ENCODE measurements around the gene MRPL24.

Gene MRPL24

GRCh38 chr1:156740741-156741480, at the start of gene MRPL24:
Gene MRPL24, minus strand, starts transcription at chr1:156741088. Its CDS starts 2,384 bp downstream, at chr1:156738704.
- Mint-ChIP-seq H3K27me3 (no peaks in the 10 kb centered on the region), H3K9me3 (no peaks in the 10 kb centered on the region), H3K27ac (peak within 1 kb of the TSS; percentile 97), H3K36me3 (peaks cover 16% of the 10 kb centered on the region), H3K4me3 (peak within 1 kb of the TSS; percentile 97), H3K4me1 (peaks cover 31% of the 10 kb centered on the region)

- Mint-ChIP-seq H3K4me3 (no peak overlapping the region), H3K27me3 (no peaks in the 10 kb centered on the region), H3K36me3 (peaks cover 14% of the 10 kb centered on the region), H3K9me3 (no peaks in the 10 kb centered on the region), H3K27ac (no peak overlapping the region), H3K4me1 (peaks cover 13% of the 10 kb centered on the region)
Measured at GRCh38 chr1:156789621-156790318, 48.9 kb upstream of the MRPL24 start.

- H3K4me3 Mint-ChIP-seq = no peak overlapping the region
- no peaks in the 10 kb centered on the region for H3K27me3 Mint-ChIP-seq
- H3K9me3 Mint-ChIP-seq = no peaks in the 10 kb centered on the region
- H3K27ac Mint-ChIP-seq = peak overlapping the region; percentile 12
- peaks cover 14% of the 10 kb centered on the region for H3K36me3 Mint-ChIP-seq
- peaks cover 13% of the 10 kb centered on the region for H3K4me1 Mint-ChIP-seq
Measured at GRCh38 chr1:156788136-156788535, 47.2 kb upstream of the MRPL24 start.

- Mint-ChIP-seq H3K27me3 (no peaks in the 10 kb centered on the region), H3K4me1 (peaks cover 17% of the 10 kb centered on the region), H3K4me3 (no peak overlapping the region), H3K9me3 (no peaks in the 10 kb centered on the region), H3K27ac (no peak overlapping the region), H3K36me3 (peaks cover 17% of the 10 kb centered on the region)
Measured at GRCh38 chr1:156786640-156787039, 45.8 kb upstream of the MRPL24 start.

- peaks cover 25% of the 10 kb centered on the region for H3K4me1 Mint-ChIP-seq
- H3K27ac Mint-ChIP-seq = no peak overlapping the region
- no peaks in the 10 kb centered on the region for H3K9me3 Mint-ChIP-seq
- no peaks in the 10 kb centered on the region for H3K27me3 Mint-ChIP-seq
- no peak overlapping the region for H3K4me3 Mint-ChIP-seq
- H3K36me3 Mint-ChIP-seq = peaks cover 24% of the 10 kb centered on the region
Measured at GRCh38 chr1:156785458-156785857, 44.6 kb upstream of the MRPL24 start.

- H3K4me1 Mint-ChIP-seq = peaks cover 36% of the 10 kb centered on the region
Measured at GRCh38 chr1:156781585-156782186, 40.8 kb upstream of the MRPL24 start.

GRCh38 chr1:156777573-156777972, 36.7 kb upstream of the MRPL24 start:
- peak overlapping the region; percentile 12 for H3K27ac Mint-ChIP-seq
- H3K4me1 Mint-ChIP-seq = peaks cover 57% of the 10 kb centered on the region
- peaks cover 12% of the 10 kb centered on the region for H3K36me3 Mint-ChIP-seq
- H3K9me3 Mint-ChIP-seq = no peaks in the 10 kb centered on the region
- no peaks in the 10 kb centered on the region for H3K27me3 Mint-ChIP-seq
- H3K4me3 Mint-ChIP-seq = no peak overlapping the region

More at GRCh38 chr1:156781585-156782186, 40.8 kb upstream of the MRPL24 start:
- H3K4me3 Mint-ChIP-seq = no peak overlapping the region
- peaks cover 14% of the 10 kb centered on the region for H3K36me3 Mint-ChIP-seq
- H3K9me3 Mint-ChIP-seq = no peaks in the 10 kb centered on the region
- no peaks in the 10 kb centered on the region for H3K27me3 Mint-ChIP-seq
- peak overlapping the region; percentile 55 for H3K27ac Mint-ChIP-seq

GRCh38 chr1:156776942-156777341, 36.1 kb upstream of the MRPL24 start:
- Mint-ChIP-seq H3K9me3 (no peaks in the 10 kb centered on the region), H3K27ac (peak overlapping the region; percentile 63), H3K27me3 (no peaks in the 10 kb centered on the region), H3K36me3 (peaks cover 12% of the 10 kb centered on the region), H3K4me1 (peaks cover 62% of the 10 kb centered on the region), H3K4me3 (peak overlapping the region; percentile 53)

GRCh38 chr1:156775799-156776198, 34.9 kb upstream of the MRPL24 start:
- H3K9me3 Mint-ChIP-seq = no peaks in the 10 kb centered on the region
- H3K4me3 Mint-ChIP-seq = peak overlapping the region; percentile 2
- peaks cover 9% of the 10 kb centered on the region for H3K36me3 Mint-ChIP-seq
- no peak overlapping the region for H3K27ac Mint-ChIP-seq
- H3K4me1 Mint-ChIP-seq = peaks cover 60% of the 10 kb centered on the region
- H3K27me3 Mint-ChIP-seq = no peaks in the 10 kb centered on the region

GRCh38 chr1:156773607-156774006, 32.7 kb upstream of the MRPL24 start:
- H3K4me3 Mint-ChIP-seq = peak overlapping the region; percentile 52
- H3K27ac Mint-ChIP-seq = peak overlapping the region; percentile 68
- peaks cover 18% of the 10 kb centered on the region for H3K36me3 Mint-ChIP-seq
- no peaks in the 10 kb centered on the region for H3K27me3 Mint-ChIP-seq
- H3K4me1 Mint-ChIP-seq = peaks cover 77% of the 10 kb centered on the region
- H3K9me3 Mint-ChIP-seq = no peaks in the 10 kb centered on the region

GRCh38 chr1:156772728-156773497, 32.0 kb upstream of the MRPL24 start:
- Mint-ChIP-seq H3K9me3 (no peaks in the 10 kb centered on the region), H3K4me1 (peaks cover 74% of the 10 kb centered on the region), H3K4me3 (no peak overlapping the region), H3K36me3 (peaks cover 20% of the 10 kb centered on the region), H3K27ac (no peak overlapping the region), H3K27me3 (no peaks in the 10 kb centered on the region)

- peaks cover 20% of the 10 kb centered on the region for H3K36me3 Mint-ChIP-seq
- no peak overlapping the region for H3K4me3 Mint-ChIP-seq
- no peaks in the 10 kb centered on the region for H3K9me3 Mint-ChIP-seq
- H3K4me1 Mint-ChIP-seq = peaks cover 67% of the 10 kb centered on the region
- no peaks in the 10 kb centered on the region for H3K27me3 Mint-ChIP-seq
- H3K27ac Mint-ChIP-seq = no peak overlapping the region
Measured at GRCh38 chr1:156772222-156772621, 31.3 kb upstream of the MRPL24 start.

- no peaks in the 10 kb centered on the region for H3K9me3 Mint-ChIP-seq
- H3K27ac Mint-ChIP-seq = peak overlapping the region; percentile 59
- H3K4me1 Mint-ChIP-seq = peaks cover 54% of the 10 kb centered on the region
- H3K36me3 Mint-ChIP-seq = peaks cover 18% of the 10 kb centered on the region
- H3K27me3 Mint-ChIP-seq = no peaks in the 10 kb centered on the region
- H3K4me3 Mint-ChIP-seq = no peak overlapping the region
Measured at GRCh38 chr1:156768610-156769295, 27.9 kb upstream of the MRPL24 start.

- Mint-ChIP-seq H3K4me3 (no peak overlapping the region), H3K4me1 (peaks cover 47% of the 10 kb centered on the region), H3K36me3 (peaks cover 17% of the 10 kb centered on the region), H3K9me3 (no peaks in the 10 kb centered on the region), H3K27me3 (no peaks in the 10 kb centered on the region), H3K27ac (no peak overlapping the region)
Measured at GRCh38 chr1:156767879-156768604, 27.2 kb upstream of the MRPL24 start.

Data from activated naive CD4-positive, alpha-beta T cell treated with anti-CD3 and anti-CD28 coated beads, Interleukin-2, amount 50 U/mL, for 24 hours (primary cell).